Neuronal stem cell (in vitro differentiated cells): ENCODE data around the gene POC5. TPM values are rescaled to one million over a fixed set of nuclear protein-coding genes. Genes with fewer than 3 reads are reported as not detected.

Experiments used
- DNase-seq: peaks from one replicate; pipeline ENCODE4 v3.0.0-alpha.2; 2013; ENCODE audit warnings: low spot score
- H2AFZ ChIP-seq: one replicate; pipeline ENCODE4 v1.6.1; 2013; ENCODE audit warnings: mild to moderate bottlenecking, low read length, inconsistent platforms
- H2AK5ac ChIP-seq: 2 replicates; pipeline ENCODE4 v1.6.1; 2013; ENCODE audit warnings: low read depth, mild to moderate bottlenecking, inconsistent platforms, low read length, moderate library complexity, mixed read lengths
- H2BK120ac ChIP-seq: 2 replicates; pipeline ENCODE4 v1.6.1; 2013; ENCODE audit warnings: low read depth, mild to moderate bottlenecking, inconsistent platforms, low read length, moderate library complexity, mixed read lengths
- H2BK12ac ChIP-seq: one replicate; pipeline ENCODE4 v1.6.1; 2013; ENCODE audit warnings: low read length, inconsistent platforms
- H2BK15ac ChIP-seq: 2 replicates; pipeline ENCODE4 v1.6.1; 2013; ENCODE audit warnings: mild to moderate bottlenecking, low read length, inconsistent platforms, mixed read lengths
- H2BK5ac ChIP-seq: one replicate; pipeline ENCODE4 v1.6.1; 2013; ENCODE audit warnings: inconsistent platforms, mild to moderate bottlenecking, low read length, moderate library complexity
- H3K14ac ChIP-seq: one replicate; pipeline ENCODE4 v1.6.1; 2013; ENCODE audit warnings: low read length, inconsistent platforms
- H3K18ac ChIP-seq: 2 replicates; pipeline ENCODE4 v1.6.1; 2013; ENCODE audit warnings: low read length, inconsistent platforms
- H3K23ac ChIP-seq: 2 replicates; pipeline ENCODE4 v1.6.1; 2013; ENCODE audit warnings: low read depth, mild to moderate bottlenecking, mixed read lengths, low read length, inconsistent platforms; ENCODE audit not compliant: poor library complexity
- H3K27ac ChIP-seq: replicated peaks from 3 replicates; pipeline ENCODE4 v1.5.1; 2013; ENCODE audit warnings: low read length, inconsistent platforms
- H3K27me3 ChIP-seq, 3 experiments: 2 replicates each; pipeline ENCODE4 v1.6.1; 2013; ENCODE audit warnings: low read length in 3 of 3, mild to moderate bottlenecking in 2 of 3, inconsistent platforms in 1 of 3, low read depth in 1 of 3, mixed read lengths in 1 of 3, moderate library complexity in 1 of 3; ENCODE audit not compliant: control insufficient read depth in 3 of 3, insufficient read depth in 3 of 3
- H3K36me3 ChIP-seq, 2 donors: replicated peaks in 1 of 2; 2 replicates each; pipeline ENCODE4 v1.6.1; 2013; ENCODE audit warnings: low read length in 2 of 2; ENCODE audit not compliant: control insufficient read depth in 2 of 2, insufficient read depth in 2 of 2
- H3K4ac ChIP-seq: 2 replicates; pipeline ENCODE4 v1.6.1; 2013; ENCODE audit warnings: inconsistent platforms, mild to moderate bottlenecking, low read length, moderate library complexity
- H3K4me1 ChIP-seq, 2 donors: 1 replicate in 1 of 2; 2 replicates in 1 of 2; pipeline ENCODE4 v1.6.1; 2013; ENCODE audit warnings: low read length in 2 of 2, low read depth in 1 of 2; ENCODE audit not compliant: control insufficient read depth in 2 of 2, insufficient read depth in 1 of 2
- H3K4me2 ChIP-seq: one replicate; pipeline ENCODE4 v1.6.1; 2013; ENCODE audit warnings: mild to moderate bottlenecking, low read length, inconsistent platforms; ENCODE audit not compliant: insufficient read depth, poor library complexity, severe bottlenecking
- H3K4me3 ChIP-seq, 2 donors: 2 replicates each; pipeline ENCODE4 v1.5.1; 2013; ENCODE audit warnings: low read length in 2 of 2, mild to moderate bottlenecking in 2 of 2, inconsistent platforms in 1 of 2, moderate library complexity in 1 of 2
- H3K79me1 ChIP-seq: one replicate; pipeline ENCODE4 v1.6.1; 2013; ENCODE audit warnings: low read depth, mild to moderate bottlenecking, inconsistent platforms, low read length, moderate library complexity
- H3K9ac ChIP-seq: one replicate; pipeline ENCODE4 v1.6.1; 2013; ENCODE audit warnings: mild to moderate bottlenecking, low read depth, low read length, inconsistent platforms; ENCODE audit not compliant: poor library complexity
- H3K9me3 ChIP-seq, 2 donors: replicated peaks in 1 of 2; 2 replicates each; pipeline versions ENCODE3 to v1.6.1; 2013; ENCODE audit warnings: low read length in 2 of 2, mild to moderate bottlenecking in 2 of 2, inconsistent platforms in 1 of 2, low read depth in 1 of 2, mixed read lengths in 1 of 2, moderate library complexity in 1 of 2; ENCODE audit not compliant: control insufficient read depth in 2 of 2, insufficient read depth in 1 of 2
- H4K8ac ChIP-seq: one replicate; pipeline ENCODE4 v1.6.1; 2013; ENCODE audit warnings: low read depth, mild to moderate bottlenecking, inconsistent platforms, low read length, moderate library complexity
- H4K91ac ChIP-seq: one replicate; pipeline ENCODE4 v1.6.1; 2013; ENCODE audit warnings: low read length, low read depth, mild to moderate bottlenecking, inconsistent platforms; ENCODE audit not compliant: poor library complexity
- WGBS, 2 donors: extraction: QIAGEN DNeasy Blood & Tissue Kit; methylation state at CpG; one replicate each; pipeline ENCODE4 v1.1.7; 2013; ENCODE audit warnings: missing lambda C conversion rate in 2 of 2, mixed read lengths in 1 of 2; ENCODE audit not compliant: insufficient read length in 2 of 2, insufficient replicate concordance in 1 of 2; ENCODE audit errors: extremely low coverage in 2 of 2; 5-methylcytosine and 5-hydroxymethylcytosine counted together
- small RNA-seq: library from polyadenylated mRNA; stranded (forward); fragments of <200 nt; extraction: miRNeasy Mini kit (QIAGEN cat#:217004); gene quantifications from one replicate; pipeline ENCODE3, GENCODE V24; 2013; ENCODE audit not compliant: insufficient read depth

Gene POC5

GRCh38 chr5:75627801-75628200, 89.4 kb downstream of the POC5 start:
- Histone ChIP-seq H2BK12ac (no peak overlapping the region), H3K79me1 (no peaks in the 10 kb centered on the region), H2BK5ac (no peak overlapping the region), H3K4ac (no peak overlapping the region), H3K4me2 (no peak overlapping the region), H2AK5ac (no peak overlapping the region), H2BK15ac (no peak overlapping the region), H3K18ac (no peak overlapping the region), H3K27ac (no peak overlapping the region), H3K14ac (no peak overlapping the region), H3K27me3 (no peaks in the 10 kb centered on the region), H3K36me3 (no peaks in the 10 kb centered on the region), H3K9me3 (no peaks in the 10 kb centered on the region), H3K23ac (no peak overlapping the region), H3K9ac (no peak overlapping the region), H2BK120ac (no peak overlapping the region), H3K4me1 (no peaks in the 10 kb centered on the region), H2AFZ (no peak overlapping the region), H4K8ac (no peak overlapping the region), H3K4me3 (no peak overlapping the region), H4K91ac (no peak overlapping the region)
- WGBS, 2 donors = no CpG with 5 or more reads among the region's 1 CpG
- no peak for DNase-seq

GRCh38 chr5:75626959-75627358, 90.3 kb downstream of the POC5 start:
- no peak overlapping the region for H2AK5ac ChIP-seq
- H3K23ac ChIP-seq = no peak overlapping the region
- no peak overlapping the region for H2BK15ac ChIP-seq
- no peaks in the 10 kb centered on the region for H3K79me1 ChIP-seq
- no peak overlapping the region for H3K4ac ChIP-seq
- no peaks in the 10 kb centered on the region for H3K27me3 ChIP-seq
- H3K14ac ChIP-seq = no peak overlapping the region
- no peak overlapping the region for H2AFZ ChIP-seq
- no peak overlapping the region for H3K9ac ChIP-seq
- no peak overlapping the region for H4K91ac ChIP-seq
- H3K4me2 ChIP-seq = no peak overlapping the region
- no peaks in the 10 kb centered on the region for H3K9me3 ChIP-seq
- H2BK120ac ChIP-seq = no peak overlapping the region
- H3K36me3 ChIP-seq = no peaks in the 10 kb centered on the region
- no peak overlapping the region for H3K18ac ChIP-seq
- H2BK12ac ChIP-seq = no peak overlapping the region
- DNase-seq = no peak
- H3K4me3 ChIP-seq = no peak overlapping the region
- H3K27ac ChIP-seq = no peak overlapping the region
- no peaks in the 10 kb centered on the region for H3K4me1 ChIP-seq
- H2BK5ac ChIP-seq = no peak overlapping the region
- H4K8ac ChIP-seq = no peak overlapping the region

Small RNA genes lying within 50 kb of the gene (small RNA-seq; reads per million reads assigned to genes)
- not detected for gene RNU6-680P
